Neuronal stem cell (in vitro differentiated cells): Measurements from ENCODE around the gene SERTAD3.
"Not testable (repeated sequence)": the region's sequence is repeated elsewhere in the genome, so short reads cannot be mapped to it uniquely, and the experiment has no call there.

Source experiments
- DNase-seq: peaks from one replicate; pipeline ENCODE4 v3.0.0-alpha.2; 2013; ENCODE audit warnings: low spot score
- H2AFZ ChIP-seq: one replicate; pipeline ENCODE4 v1.6.1; 2013; ENCODE audit warnings: mild to moderate bottlenecking, low read length, inconsistent platforms
- H2AK5ac ChIP-seq: 2 replicates; pipeline ENCODE4 v1.6.1; 2013; ENCODE audit warnings: low read depth, mild to moderate bottlenecking, inconsistent platforms, low read length, moderate library complexity, mixed read lengths
- H2BK120ac ChIP-seq: 2 replicates; pipeline ENCODE4 v1.6.1; 2013; ENCODE audit warnings: low read depth, mild to moderate bottlenecking, inconsistent platforms, low read length, moderate library complexity, mixed read lengths
- H2BK12ac ChIP-seq: one replicate; pipeline ENCODE4 v1.6.1; 2013; ENCODE audit warnings: low read length, inconsistent platforms
- H2BK15ac ChIP-seq: 2 replicates; pipeline ENCODE4 v1.6.1; 2013; ENCODE audit warnings: mild to moderate bottlenecking, low read length, inconsistent platforms, mixed read lengths
- H2BK5ac ChIP-seq: one replicate; pipeline ENCODE4 v1.6.1; 2013; ENCODE audit warnings: inconsistent platforms, mild to moderate bottlenecking, low read length, moderate library complexity
- H3K14ac ChIP-seq: one replicate; pipeline ENCODE4 v1.6.1; 2013; ENCODE audit warnings: low read length, inconsistent platforms
- H3K18ac ChIP-seq: 2 replicates; pipeline ENCODE4 v1.6.1; 2013; ENCODE audit warnings: low read length, inconsistent platforms
- H3K23ac ChIP-seq: 2 replicates; pipeline ENCODE4 v1.6.1; 2013; ENCODE audit warnings: low read depth, mild to moderate bottlenecking, mixed read lengths, low read length, inconsistent platforms; ENCODE audit not compliant: poor library complexity
- H3K27ac ChIP-seq: replicated peaks from 3 replicates; pipeline ENCODE4 v1.5.1; 2013; ENCODE audit warnings: low read length, inconsistent platforms
- H3K27me3 ChIP-seq, 3 experiments: 2 replicates each; pipeline ENCODE4 v1.6.1; 2013; ENCODE audit warnings: low read length in 3 of 3, mild to moderate bottlenecking in 2 of 3, inconsistent platforms in 1 of 3, low read depth in 1 of 3, mixed read lengths in 1 of 3, moderate library complexity in 1 of 3; ENCODE audit not compliant: control insufficient read depth in 3 of 3, insufficient read depth in 3 of 3
- H3K36me3 ChIP-seq, 2 donors: replicated peaks in 1 of 2; 2 replicates each; pipeline ENCODE4 v1.6.1; 2013; ENCODE audit warnings: low read length in 2 of 2; ENCODE audit not compliant: control insufficient read depth in 2 of 2, insufficient read depth in 2 of 2
- H3K4ac ChIP-seq: 2 replicates; pipeline ENCODE4 v1.6.1; 2013; ENCODE audit warnings: inconsistent platforms, mild to moderate bottlenecking, low read length, moderate library complexity
- H3K4me1 ChIP-seq, 2 donors: 1 replicate in 1 of 2; 2 replicates in 1 of 2; pipeline ENCODE4 v1.6.1; 2013; ENCODE audit warnings: low read length in 2 of 2, low read depth in 1 of 2; ENCODE audit not compliant: control insufficient read depth in 2 of 2, insufficient read depth in 1 of 2
- H3K4me2 ChIP-seq: one replicate; pipeline ENCODE4 v1.6.1; 2013; ENCODE audit warnings: mild to moderate bottlenecking, low read length, inconsistent platforms; ENCODE audit not compliant: insufficient read depth, poor library complexity, severe bottlenecking
- H3K4me3 ChIP-seq, 2 donors: 2 replicates each; pipeline ENCODE4 v1.5.1; 2013; ENCODE audit warnings: low read length in 2 of 2, mild to moderate bottlenecking in 2 of 2, inconsistent platforms in 1 of 2, moderate library complexity in 1 of 2
- H3K79me1 ChIP-seq: one replicate; pipeline ENCODE4 v1.6.1; 2013; ENCODE audit warnings: low read depth, mild to moderate bottlenecking, inconsistent platforms, low read length, moderate library complexity
- H3K9ac ChIP-seq: one replicate; pipeline ENCODE4 v1.6.1; 2013; ENCODE audit warnings: mild to moderate bottlenecking, low read depth, low read length, inconsistent platforms; ENCODE audit not compliant: poor library complexity
- H3K9me3 ChIP-seq, 2 donors: replicated peaks in 1 of 2; 2 replicates each; pipeline versions ENCODE3 to v1.6.1; 2013; ENCODE audit warnings: low read length in 2 of 2, mild to moderate bottlenecking in 2 of 2, inconsistent platforms in 1 of 2, low read depth in 1 of 2, mixed read lengths in 1 of 2, moderate library complexity in 1 of 2; ENCODE audit not compliant: control insufficient read depth in 2 of 2, insufficient read depth in 1 of 2
- H4K8ac ChIP-seq: one replicate; pipeline ENCODE4 v1.6.1; 2013; ENCODE audit warnings: low read depth, mild to moderate bottlenecking, inconsistent platforms, low read length, moderate library complexity
- H4K91ac ChIP-seq: one replicate; pipeline ENCODE4 v1.6.1; 2013; ENCODE audit warnings: low read length, low read depth, mild to moderate bottlenecking, inconsistent platforms; ENCODE audit not compliant: poor library complexity
- WGBS, 2 donors: extraction: QIAGEN DNeasy Blood & Tissue Kit; methylation state at CpG; one replicate each; pipeline ENCODE4 v1.1.7; 2013; ENCODE audit warnings: missing lambda C conversion rate in 2 of 2, mixed read lengths in 1 of 2; ENCODE audit not compliant: insufficient read length in 2 of 2, insufficient replicate concordance in 1 of 2; ENCODE audit errors: extremely low coverage in 2 of 2; 5-methylcytosine and 5-hydroxymethylcytosine counted together

The SERTAD3 gene

GRCh38 chr19:40428197-40428596, 15.9 kb downstream of the SERTAD3 start:
- H2BK120ac ChIP-seq, H3K14ac ChIP-seq, H3K18ac ChIP-seq, H3K27me3 ChIP-seq, H3K9ac ChIP-seq, H2BK15ac ChIP-seq, H3K4me1 ChIP-seq, H3K9me3 ChIP-seq, H2BK5ac ChIP-seq, H4K8ac ChIP-seq, H4K91ac ChIP-seq, H3K79me1 ChIP-seq, H2BK12ac ChIP-seq, H3K36me3 ChIP-seq, H3K23ac ChIP-seq, H3K4me3 ChIP-seq, H3K4me2 ChIP-seq, H2AFZ ChIP-seq, DNase-seq, H2AK5ac ChIP-seq, H3K4ac ChIP-seq, H3K27ac ChIP-seq: not testable (repeated sequence)
- WGBS, 2 donors: no CpG with 5 or more reads among the region's 7 CpGs

GRCh38 chr19:40425450-40426287, 18.5 kb downstream of the SERTAD3 start, which contains the start of gene SERTAD1:
Gene SERTAD1, minus strand, starts transcription at chr19:40425992. Its CDS starts 2,446 bp downstream, at chr19:40423546.
- Histone ChIP-seq H3K9me3 (no peaks in the 10 kb centered on the region), H3K18ac (peak within 1 kb of the TSS; percentile 94), H4K8ac (no peak within 1 kb of the TSS), H3K23ac (peak within 1 kb of the TSS; percentile 14), H3K36me3 (peaks cover 1 to 14% of the 10 kb centered on the region in 2 donors), H2BK5ac (peak within 1 kb of the TSS; percentile 98), H3K4ac (peak within 1 kb of the TSS; percentile 85), H2AFZ (peak within 1 kb of the TSS; percentile 96), H4K91ac (no peak within 1 kb of the TSS), H3K27me3 (no peaks in the 10 kb centered on the region), H2AK5ac (no peak within 1 kb of the TSS), H3K4me1 (peaks cover 3 to 5% of the 10 kb centered on the region in 2 donors), H2BK15ac (peak within 1 kb of the TSS; percentile 60), H2BK12ac (no peak within 1 kb of the TSS), H3K9ac (peak within 1 kb of the TSS; percentile 85), H3K79me1 (peaks cover 3% of the 10 kb centered on the region), H3K14ac (no peak within 1 kb of the TSS), H2BK120ac (peak within 1 kb of the TSS; percentile 88), H3K4me2 (peak within 1 kb of the TSS; percentile 86), H3K27ac (peak within 1 kb of the TSS; percentile 91), H3K4me3 (peak within 1 kb of the TSS; percentile 83 to 89)
- DNase-seq: peak; percentile 99
- WGBS, 2 donors: no CpG with 5 or more reads among the region's 75 CpGs

GRCh38 chr19:40424637-40425449, 19.3 kb downstream of the SERTAD3 start:
- Histone ChIP-seq H3K23ac (peak overlapping the region; percentile 14), H2AK5ac (peak overlapping the region; percentile 63), H3K4me3 (peak overlapping the region; percentile 81 to 89), H3K4me2 (peak overlapping the region; percentile 76), H3K18ac (peak overlapping the region; percentile 76), H2BK120ac (peak overlapping the region; percentile 88), H3K4me1 (peaks cover 3 to 5% of the 10 kb centered on the region in 2 donors), H3K79me1 (peaks cover 2% of the 10 kb centered on the region), H2BK12ac (no peak overlapping the region), H3K4ac (no peak overlapping the region), H3K27me3 (no peaks in the 10 kb centered on the region), H4K8ac (no peak overlapping the region), H3K36me3 (peaks cover 1 to 14% of the 10 kb centered on the region in 2 donors), H3K14ac (no peak overlapping the region), H2BK5ac (peak overlapping the region; percentile 98), H3K9ac (peak overlapping the region; percentile 85), H3K27ac (peak overlapping the region; percentile 91), H4K91ac (no peak overlapping the region), H2AFZ (peak overlapping the region; percentile 96), H2BK15ac (peak overlapping the region; percentile 60), H3K9me3 (no peaks in the 10 kb centered on the region)
- WGBS, 2 donors: no CpG with 5 or more reads among the region's 28 CpGs
- DNase-seq: no peak

- Histone ChIP-seq H4K8ac (no peak overlapping the region), H2AK5ac (no peak overlapping the region), H3K18ac (no peak overlapping the region), H2AFZ (no peak overlapping the region), H3K4me1 (peaks cover 3 to 5% of the 10 kb centered on the region in 2 donors), H3K23ac (no peak overlapping the region), H2BK120ac (no peak overlapping the region), H3K27me3 (no peaks in the 10 kb centered on the region), H3K4ac (no peak overlapping the region), H2BK15ac (no peak overlapping the region), H3K4me2 (no peak overlapping the region), H2BK5ac (no peak overlapping the region), H3K27ac (no peak overlapping the region), H2BK12ac (no peak overlapping the region), H3K79me1 (peaks cover 2% of the 10 kb centered on the region), H3K14ac (no peak overlapping the region), H3K36me3 (peaks cover 1 to 14% of the 10 kb centered on the region in 2 donors), H3K4me3 (no peak overlapping the region), H4K91ac (no peak overlapping the region), H3K9me3 (no peaks in the 10 kb centered on the region), H3K9ac (no peak overlapping the region)
- DNase-seq: no peak
- no CpG with 5 or more reads among the region's 6 CpGs for WGBS, 2 donors
Measured at GRCh38 chr19:40423938-40424337, 20.2 kb downstream of the SERTAD3 start.
